ENCODE data around the gene JARID2.
"Not testable (repeated sequence)": the region's sequence is repeated elsewhere in the genome, so short reads cannot be mapped to it uniquely, and the experiment has no call there.

The JARID2 gene

GRCh38 chr6:15399641-15400470 lies 154.0 kb downstream of the JARID2 start:
- no peak for DNase-seq (ENCODE audit: low read depth, low spot score)

DNA sequence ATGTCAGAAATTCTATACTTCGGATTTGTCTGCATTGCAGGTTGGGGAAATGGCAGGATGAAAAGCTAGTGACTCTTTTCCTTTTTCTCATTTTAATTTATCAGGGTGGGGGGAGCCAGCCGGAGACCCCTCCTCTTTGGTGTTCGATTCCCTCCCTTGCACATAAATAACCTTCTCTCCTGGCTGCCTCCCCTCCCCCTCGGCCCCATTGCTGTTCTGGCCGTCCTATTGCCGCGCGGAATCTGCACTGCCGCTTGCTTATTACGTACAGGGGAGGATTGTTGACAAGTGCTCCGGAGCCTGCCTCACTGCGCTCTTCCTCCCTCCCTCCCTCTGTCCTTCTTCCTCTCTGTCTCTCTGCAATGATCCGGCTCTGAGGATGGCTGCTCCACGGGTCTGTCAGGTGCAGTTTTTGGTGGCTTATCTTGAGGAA lies 154.7 kb downstream of the JARID2 start:
- DNase-seq (ENCODE audit: low read depth, low spot score), result no peak

GRCh38 chr6:15401120-15401519 lies 155.3 kb downstream of the JARID2 start:
- no peak for DNase-seq (ENCODE audit: low read depth, low spot score)

- no peak for DNase-seq (ENCODE audit: low read depth, low spot score)
Measured at GRCh38 chr6:15401769-15402250, 155.9 kb downstream of the JARID2 start.

DNA sequence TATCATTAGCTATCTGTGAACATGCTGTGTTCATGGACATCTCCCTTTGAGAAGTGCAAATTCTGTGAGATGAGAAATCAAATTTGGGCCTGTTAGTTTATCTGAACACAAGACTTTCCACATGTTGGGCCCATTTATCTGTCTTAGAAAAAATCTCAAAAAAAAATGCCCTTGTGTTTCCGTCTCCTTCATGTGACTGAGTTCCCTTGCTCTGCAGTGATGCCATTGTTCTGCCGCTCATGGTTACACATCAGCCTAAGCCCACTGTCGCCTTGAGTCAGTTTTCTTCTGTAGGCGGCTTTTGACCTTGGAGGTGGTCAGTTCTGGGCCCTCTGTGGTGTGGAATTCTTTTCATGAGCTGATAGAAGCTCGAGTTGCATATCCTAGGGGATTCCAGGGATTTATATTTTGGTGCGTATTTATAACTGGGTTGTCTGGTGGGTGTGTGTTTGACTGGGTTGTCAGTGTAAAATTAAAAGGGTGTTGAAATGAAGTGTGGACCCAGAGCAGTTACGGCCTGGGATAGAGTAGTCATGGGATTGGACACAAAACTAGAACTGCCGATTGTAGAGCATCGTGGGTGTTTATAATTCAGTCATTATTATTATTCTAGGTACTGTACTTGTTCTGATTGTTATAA lies 156.7 kb downstream of the JARID2 start:
- DNase-seq (ENCODE audit: low read depth, low spot score), result no peak

GRCh38 chr6:15403094-15403755 lies 157.4 kb downstream of the JARID2 start:
- no peak for DNase-seq (ENCODE audit: low read depth, low spot score)

DNA sequence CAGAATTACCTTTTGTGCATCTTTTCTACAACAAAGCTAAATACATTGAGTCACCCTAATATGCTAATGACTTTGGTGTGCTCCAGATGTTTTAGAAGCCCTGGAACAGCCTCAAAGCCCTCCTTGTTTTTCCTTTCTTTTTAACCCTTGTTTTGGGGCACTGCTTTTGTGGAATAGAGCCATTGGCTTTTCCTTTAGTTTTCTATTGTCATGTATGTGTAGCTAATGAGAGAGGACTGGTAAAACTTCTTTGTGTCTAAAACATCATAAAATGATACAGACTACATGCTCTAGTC lies 158.8 kb downstream of the JARID2 start:
- no peak for DNase-seq (ENCODE audit: low read depth, low spot score)

- DNase-seq (ENCODE audit: low read depth, low spot score), result no peak
Measured at GRCh38 chr6:15405129-15406068, 159.5 kb downstream of the JARID2 start.

- DNase-seq (ENCODE audit: low read depth, low spot score), result no peak
Measured at GRCh38 chr6:15406452-15406851, 160.6 kb downstream of the JARID2 start.

DNA sequence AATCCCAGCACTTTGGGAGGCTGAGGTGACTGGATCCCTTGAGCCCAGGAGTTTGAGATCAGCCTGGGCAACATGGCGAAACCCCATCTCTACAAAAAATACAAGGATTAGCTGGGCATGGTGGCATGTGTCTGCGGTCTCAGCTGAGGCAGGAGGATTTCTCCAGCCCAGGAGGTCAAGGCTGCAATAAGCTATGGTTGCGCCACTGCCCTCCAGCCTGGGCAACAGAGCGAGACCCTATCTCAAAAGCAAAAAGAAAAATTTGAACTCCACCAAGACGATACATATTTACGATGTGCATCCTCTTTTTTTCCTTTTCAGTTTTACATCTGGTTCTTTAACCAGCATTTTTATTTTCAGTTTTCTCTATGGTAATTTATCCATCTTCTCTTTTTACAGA lies 162.1 kb downstream of the JARID2 start:
- no peak for DNase-seq (ENCODE audit: low read depth, low spot score)

DNA sequence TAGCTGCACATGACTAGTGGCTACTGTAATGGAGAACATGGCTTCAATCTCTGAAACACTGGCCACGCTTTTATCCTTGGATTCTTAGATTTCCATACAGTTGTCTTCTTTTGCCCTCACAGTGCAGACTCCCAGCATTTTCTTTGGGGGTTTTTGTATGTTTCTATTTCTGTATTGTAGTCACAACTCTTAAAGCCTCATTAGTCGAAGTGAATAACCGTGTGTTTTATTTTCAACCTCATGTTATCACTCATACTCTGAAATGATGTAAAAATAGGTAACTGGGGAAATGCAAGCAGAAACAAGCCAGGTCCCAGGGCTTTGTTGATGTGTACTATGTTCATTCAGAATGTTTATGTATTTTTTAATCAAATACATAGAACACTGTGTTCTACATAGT lies 162.9 kb downstream of the JARID2 start:
- DNase-seq (ENCODE audit: low read depth, low spot score), result no peak

- no peak for DNase-seq (ENCODE audit: low read depth, low spot score)
Measured at GRCh38 chr6:15409301-15410125, 163.6 kb downstream of the JARID2 start.

GRCh38 chr6:15410126-15410391 lies 164.2 kb downstream of the JARID2 start:
- no peak for DNase-seq (ENCODE audit: low read depth, low spot score)

- DNase-seq (ENCODE audit: low read depth, low spot score), result no peak
Measured at GRCh38 chr6:15410752-15411151, 164.9 kb downstream of the JARID2 start.

- no peak for DNase-seq (ENCODE audit: low read depth, low spot score)
Measured at GRCh38 chr6:15411766-15412165, 165.9 kb downstream of the JARID2 start.

- no peak for DNase-seq (ENCODE audit: low read depth, low spot score)
Measured at GRCh38 chr6:15412767-15413166, 166.9 kb downstream of the JARID2 start.

GRCh38 chr6:15413466-15414234 lies 167.8 kb downstream of the JARID2 start:
- DNase-seq (ENCODE audit: low read depth, low spot score), result no peak

DNA sequence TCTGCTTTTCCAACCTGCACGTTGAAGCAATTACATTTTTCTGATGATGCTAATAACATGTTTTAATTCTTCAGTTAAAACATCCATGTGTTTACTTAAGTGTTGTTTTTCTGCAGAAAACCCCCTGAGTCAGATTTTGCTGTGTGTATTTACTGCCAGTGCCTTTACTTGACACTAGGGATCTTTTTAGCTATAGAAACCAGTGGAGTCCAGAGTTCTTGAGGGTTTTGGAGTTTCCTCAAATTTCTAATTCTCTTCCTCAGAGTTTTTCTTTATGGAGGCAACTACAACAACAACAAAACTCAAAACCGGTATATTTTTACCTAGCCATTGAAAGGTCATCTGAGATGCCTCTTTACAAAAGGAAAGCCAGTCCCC lies 168.4 kb downstream of the JARID2 start:
- no peak for DNase-seq (ENCODE audit: low read depth, low spot score)

- DNase-seq (ENCODE audit: low read depth, low spot score), result not testable (repeated sequence)
Measured at GRCh38 chr6:15415622-15416021, 169.8 kb downstream of the JARID2 start.

GRCh38 chr6:15416932-15417509 lies 171.2 kb downstream of the JARID2 start:
- no peak for DNase-seq (ENCODE audit: low read depth, low spot score)
